Measurements from ENCODE around the gene CHD2.

GRCh38 chr15:93012786-93013185 lies 112.7 kb downstream of the CHD2 start:
- TF ChIP-seq, protein P1, sequence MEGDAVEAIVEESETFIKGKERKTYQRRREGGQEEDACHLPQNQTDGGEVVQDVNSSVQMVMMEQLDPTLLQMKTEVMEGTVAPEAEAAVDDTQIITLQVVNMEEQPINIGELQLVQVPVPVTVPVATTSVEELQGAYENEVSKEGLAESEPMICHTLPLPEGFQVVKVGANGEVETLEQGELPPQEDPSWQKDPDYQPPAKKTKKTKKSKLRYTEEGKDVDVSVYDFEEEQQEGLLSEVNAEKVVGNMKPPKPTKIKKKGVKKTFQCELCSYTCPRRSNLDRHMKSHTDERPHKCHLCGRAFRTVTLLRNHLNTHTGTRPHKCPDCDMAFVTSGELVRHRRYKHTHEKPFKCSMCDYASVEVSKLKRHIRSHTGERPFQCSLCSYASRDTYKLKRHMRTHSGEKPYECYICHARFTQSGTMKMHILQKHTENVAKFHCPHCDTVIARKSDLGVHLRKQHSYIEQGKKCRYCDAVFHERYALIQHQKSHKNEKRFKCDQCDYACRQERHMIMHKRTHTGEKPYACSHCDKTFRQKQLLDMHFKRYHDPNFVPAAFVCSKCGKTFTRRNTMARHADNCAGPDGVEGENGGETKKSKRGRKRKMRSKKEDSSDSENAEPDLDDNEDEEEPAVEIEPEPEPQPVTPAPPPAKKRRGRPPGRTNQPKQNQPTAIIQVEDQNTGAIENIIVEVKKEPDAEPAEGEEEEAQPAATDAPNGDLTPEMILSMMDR (IDR thresholded peaks at IDR 0.05) = no peak
- TF ChIP-seq POLR2A (IDR thresholded peaks at IDR 0.05) (no peak), POLR2AphosphoS5 (IDR thresholded peaks at IDR 0.05) (no peak), EP300 (IDR thresholded peaks at IDR 0.05) (no peak)
